Measurements from ENCODE around the gene HOXD10. TPM values are rescaled to one million over a fixed set of nuclear protein-coding genes. Genes with fewer than 3 reads are reported as not detected.
A peak's percentile ranks its signal among the peaks of the same experiment; 100 is the strongest.

The HOXD10 gene
- total RNA-seq, 1 donor from 2014 or later = 19.6 TPM

DNA sequence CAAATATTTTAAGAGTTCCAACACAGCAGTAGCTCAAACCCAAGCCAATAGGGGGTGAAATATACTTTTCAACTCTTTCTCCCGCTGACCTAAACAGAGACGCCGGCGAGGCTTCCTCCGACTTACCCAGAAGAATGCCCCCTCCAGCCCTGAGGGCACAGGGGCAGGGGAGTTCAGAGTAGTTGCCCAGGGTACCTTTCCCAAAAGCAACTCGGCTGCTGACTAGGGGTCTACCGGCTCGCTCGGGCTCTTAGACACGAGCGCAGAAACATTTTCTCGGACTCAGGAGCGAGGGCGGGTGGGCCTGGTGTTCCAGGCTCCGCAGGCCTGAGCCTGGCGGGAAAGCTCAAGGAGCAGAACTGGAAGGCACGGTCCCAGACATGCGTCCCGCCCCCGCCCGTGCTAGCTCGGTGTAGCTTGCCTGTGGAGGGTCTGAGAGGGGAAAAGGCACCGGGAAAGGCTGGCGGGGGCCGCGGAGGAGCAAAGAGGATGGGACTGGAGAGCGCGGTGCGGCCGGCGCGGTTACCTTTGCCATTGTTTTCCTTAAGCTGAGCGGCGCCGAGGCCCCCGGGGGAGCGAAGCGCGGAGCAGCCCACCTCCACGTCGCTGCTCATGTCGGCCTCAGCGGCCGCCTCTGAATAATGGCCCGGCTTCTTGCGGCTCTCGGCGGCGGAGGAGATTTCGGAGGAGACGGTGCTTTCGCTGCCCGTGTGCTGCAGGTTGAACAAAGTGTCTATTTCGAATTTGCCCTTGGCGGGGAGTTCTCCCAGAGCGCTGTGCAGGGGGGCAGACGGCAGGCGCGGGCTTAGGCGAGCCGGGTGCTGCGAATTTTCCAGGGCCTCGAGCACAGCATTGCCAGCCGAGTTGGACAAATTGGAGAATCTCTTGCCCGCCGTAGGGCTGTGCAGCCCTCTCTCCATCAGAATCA lies 33.5 kb upstream of the HOXD10 start:
- peaks cover 9% of the 10 kb centered on the region for H3K27me3 ChIP-seq
- peak in 1 of 2 donors; percentile 45 for TF ChIP-seq POLR2AphosphoS5 (IDR thresholded peaks at IDR 0.05; ENCODE audit: insufficient read depth in 1 of 2, low read depth in 1 of 2)
- TF ChIP-seq, protein P1, sequence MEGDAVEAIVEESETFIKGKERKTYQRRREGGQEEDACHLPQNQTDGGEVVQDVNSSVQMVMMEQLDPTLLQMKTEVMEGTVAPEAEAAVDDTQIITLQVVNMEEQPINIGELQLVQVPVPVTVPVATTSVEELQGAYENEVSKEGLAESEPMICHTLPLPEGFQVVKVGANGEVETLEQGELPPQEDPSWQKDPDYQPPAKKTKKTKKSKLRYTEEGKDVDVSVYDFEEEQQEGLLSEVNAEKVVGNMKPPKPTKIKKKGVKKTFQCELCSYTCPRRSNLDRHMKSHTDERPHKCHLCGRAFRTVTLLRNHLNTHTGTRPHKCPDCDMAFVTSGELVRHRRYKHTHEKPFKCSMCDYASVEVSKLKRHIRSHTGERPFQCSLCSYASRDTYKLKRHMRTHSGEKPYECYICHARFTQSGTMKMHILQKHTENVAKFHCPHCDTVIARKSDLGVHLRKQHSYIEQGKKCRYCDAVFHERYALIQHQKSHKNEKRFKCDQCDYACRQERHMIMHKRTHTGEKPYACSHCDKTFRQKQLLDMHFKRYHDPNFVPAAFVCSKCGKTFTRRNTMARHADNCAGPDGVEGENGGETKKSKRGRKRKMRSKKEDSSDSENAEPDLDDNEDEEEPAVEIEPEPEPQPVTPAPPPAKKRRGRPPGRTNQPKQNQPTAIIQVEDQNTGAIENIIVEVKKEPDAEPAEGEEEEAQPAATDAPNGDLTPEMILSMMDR (IDR thresholded peaks at IDR 0.05) = no peak
- no peaks in the 10 kb centered on the region for H3K9me3 ChIP-seq
- H3K27ac ChIP-seq = peak overlapping the region; percentile 93
- intact Hi-C loops (cut with DNase I) = loop anchor here (10.0 kb wide), 1 partner anchor 1748 kb away; the partner anchor contains the start of gene SP9
- peaks cover 60% of the 10 kb centered on the region for H3K4me1 ChIP-seq
- peak in 1 of 2 donors; percentile 86 for DNase-seq (ENCODE audit: extremely low spot score in 2 of 2)
- H3K4me3 ChIP-seq = peak overlapping the region; percentile 49 to 52
- H3K36me3 ChIP-seq = no peaks in the 10 kb centered on the region

DNA sequence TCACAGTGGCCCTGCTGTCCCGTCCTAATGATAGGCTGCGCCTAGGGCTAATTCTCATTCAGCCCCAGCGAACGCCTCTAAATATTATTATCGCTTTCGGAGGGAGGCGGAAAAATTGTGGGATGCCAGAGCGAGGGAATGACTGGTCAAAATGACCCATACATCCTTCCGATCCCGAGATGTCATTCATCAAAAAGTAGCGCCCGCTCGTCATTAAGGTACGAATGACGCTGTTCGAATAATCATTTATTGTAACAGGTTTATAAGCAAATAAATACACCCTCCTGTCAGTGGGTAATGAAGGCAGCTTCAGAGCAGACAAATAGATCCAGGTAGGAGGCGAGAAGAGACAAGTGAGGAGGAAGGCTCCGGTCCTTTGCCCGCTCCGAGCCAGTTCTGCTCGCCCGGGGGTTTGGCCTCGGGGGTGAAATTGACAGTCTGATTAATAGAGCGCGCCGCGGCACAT lies 32.7 kb upstream of the HOXD10 start, which contains the start of gene EVX2:
TSS of gene EVX2 (minus strand) at position 167 of the 466 bp plus-strand sequence. CDS start 186 bp downstream, outside the sequence.
- Histone ChIP-seq H3K36me3 (no peaks in the 10 kb centered on the region), H3K4me1 (peaks cover 66% of the 10 kb centered on the region), H3K27me3 (peaks cover 9% of the 10 kb centered on the region), H3K27ac (peak within 1 kb of the TSS; percentile 93), H3K9me3 (no peaks in the 10 kb centered on the region), H3K4me3 (peak within 1 kb of the TSS; percentile 49 to 52)
- intact Hi-C loops (cut with DNase I) = loop anchor here (10.0 kb wide), 1 partner anchor 1749 kb away; the partner anchor contains the start of gene SP9
- no peak for TF ChIP-seq POLR2A (IDR thresholded peaks at IDR 0.05)
- TF ChIP-seq, protein P1 (IDR thresholded peaks at IDR 0.05) = no peak
- TF ChIP-seq POLR2AphosphoS5 (IDR thresholded peaks at IDR 0.05; ENCODE audit: insufficient read depth in 1 of 2, low read depth in 1 of 2) = no peak
- peak in 1 of 2 donors; percentile 82 for DNase-seq (ENCODE audit: extremely low spot score in 2 of 2)

- H3K27ac ChIP-seq = peak overlapping the region; percentile 93
- peak overlapping the region; percentile 49 to 52 for H3K4me3 ChIP-seq
- H3K4me1 ChIP-seq = peaks cover 60% of the 10 kb centered on the region
- peaks cover 9% of the 10 kb centered on the region for H3K27me3 ChIP-seq
- no peak for DNase-seq (ENCODE audit: extremely low spot score in 2 of 2)
- TF ChIP-seq POLR2A (IDR thresholded peaks at IDR 0.05) = no peak
- TF ChIP-seq POLR2AphosphoS5 (IDR thresholded peaks at IDR 0.05; ENCODE audit: insufficient read depth in 1 of 2, low read depth in 1 of 2) = no peak
- TF ChIP-seq, protein P1 (IDR thresholded peaks at IDR 0.05) = peak in 1 of 3 experiments; percentile 37
- intact Hi-C loops (cut with DNase I) = loop anchor here (5.0 to 10.0 kb wide), 2 partner anchors 397 to 1750 kb away; partner anchors contain the start of gene SP9
- no peaks in the 10 kb centered on the region for H3K9me3 ChIP-seq
- H3K36me3 ChIP-seq = no peaks in the 10 kb centered on the region
Observed at GRCh38 chr2:176084611-176085119, 31.9 kb upstream of the HOXD10 start.

- peak overlapping the region; percentile 49 to 52 for H3K4me3 ChIP-seq
- peak overlapping the region; percentile 93 for H3K27ac ChIP-seq
- H3K36me3 ChIP-seq = no peaks in the 10 kb centered on the region
- intact Hi-C loops (cut with DNase I) = loop anchor here (5.0 to 10.0 kb wide), 2 partner anchors 398 to 1750 kb away; partner anchors contain the start of gene SP9
- peaks cover 9% of the 10 kb centered on the region for H3K27me3 ChIP-seq
- H3K4me1 ChIP-seq = peaks cover 57% of the 10 kb centered on the region
- no peaks in the 10 kb centered on the region for H3K9me3 ChIP-seq
- TF ChIP-seq POLR2A (IDR thresholded peaks at IDR 0.05) = no peak
- TF ChIP-seq POLR2AphosphoS5 (IDR thresholded peaks at IDR 0.05; ENCODE audit: insufficient read depth in 1 of 2, low read depth in 1 of 2) = no peak
- TF ChIP-seq, protein P1 (IDR thresholded peaks at IDR 0.05) = no peak
- DNase-seq (ENCODE audit: extremely low spot score in 2 of 2) = no peak
Observed at GRCh38 chr2:176085120-176085788, 31.3 kb upstream of the HOXD10 start.
